GM03348 (cell line): ENCODE data around the gene FAM118A.
"Not testable (repeated sequence)": the region's sequence is repeated elsewhere in the genome, so short reads cannot be mapped to it uniquely, and the experiment has no call there.

Experiments
- DNase-seq: peaks from one replicate; pipeline ENCODE4 v3.0.0; 2012; ENCODE audit warnings: low spot score

FAM118A gene

GRCh38 chr22:45309422-45310227 lies at the start of gene FAM118A:
TSS of gene FAM118A (plus strand) at chr22:45309934. CDS start at chr22:45322380, 12,446 bp downstream.
- peak; percentile 99 for DNase-seq

DNA sequence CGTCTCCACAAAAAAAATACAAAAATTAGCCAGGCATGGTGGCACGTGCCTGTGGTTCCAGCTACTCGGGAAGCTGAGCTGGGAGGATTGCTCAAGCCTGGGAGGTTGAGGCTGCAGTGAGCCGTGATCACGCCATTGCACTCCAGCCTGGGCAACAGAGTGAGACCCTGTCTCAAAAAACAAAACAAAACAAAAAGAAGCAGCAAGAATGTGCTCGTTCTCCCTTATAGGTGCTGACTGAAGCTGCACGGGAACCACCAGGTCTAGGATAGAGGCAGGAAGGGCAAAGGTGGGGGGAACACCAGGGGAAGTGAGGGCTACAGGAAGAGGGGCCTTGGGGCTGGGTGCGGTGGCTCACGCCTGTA lies 49.4 kb upstream of the FAM118A start:
- DNase-seq: not testable (repeated sequence)

DNA sequence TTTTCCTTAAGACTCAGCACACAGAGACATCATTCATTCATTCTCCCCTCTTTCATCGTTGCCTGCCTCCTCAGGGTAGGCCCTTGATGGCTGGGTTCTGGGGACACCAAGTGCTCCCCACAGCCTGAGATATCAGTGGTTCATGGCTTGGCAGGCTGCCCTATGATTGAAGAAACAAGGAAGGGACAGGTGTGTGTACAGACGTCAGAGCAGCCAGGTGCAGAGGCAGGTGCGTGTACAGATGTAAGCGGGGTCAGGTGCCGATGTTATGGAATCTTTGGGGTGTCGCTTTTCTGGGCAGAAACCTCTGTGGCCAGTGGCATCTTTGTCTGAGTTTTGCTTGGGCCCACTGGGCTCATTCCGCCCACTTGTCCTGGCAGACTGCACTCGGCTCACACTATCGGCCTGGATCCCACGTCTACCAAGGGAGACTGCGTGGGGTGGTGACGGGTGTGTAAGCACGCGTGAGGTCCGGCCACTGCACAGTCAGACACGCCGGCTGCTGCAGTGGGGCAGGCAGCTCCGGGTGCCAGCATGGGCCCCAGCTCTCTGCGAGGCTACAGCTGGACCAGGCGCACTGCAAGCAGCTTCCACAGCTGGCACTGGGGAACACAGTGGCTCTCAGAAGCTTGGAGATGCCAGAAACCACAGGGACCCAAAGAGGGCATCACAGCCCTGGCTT lies 48.2 kb upstream of the FAM118A start:
- DNase-seq: no peak

- no peak for DNase-seq
Observed at GRCh38 chr22:45262195-45262930, 47.4 kb upstream of the FAM118A start.

GRCh38 chr22:45262931-45263462 lies 46.7 kb upstream of the FAM118A start:
- DNase-seq: no peak

DNA sequence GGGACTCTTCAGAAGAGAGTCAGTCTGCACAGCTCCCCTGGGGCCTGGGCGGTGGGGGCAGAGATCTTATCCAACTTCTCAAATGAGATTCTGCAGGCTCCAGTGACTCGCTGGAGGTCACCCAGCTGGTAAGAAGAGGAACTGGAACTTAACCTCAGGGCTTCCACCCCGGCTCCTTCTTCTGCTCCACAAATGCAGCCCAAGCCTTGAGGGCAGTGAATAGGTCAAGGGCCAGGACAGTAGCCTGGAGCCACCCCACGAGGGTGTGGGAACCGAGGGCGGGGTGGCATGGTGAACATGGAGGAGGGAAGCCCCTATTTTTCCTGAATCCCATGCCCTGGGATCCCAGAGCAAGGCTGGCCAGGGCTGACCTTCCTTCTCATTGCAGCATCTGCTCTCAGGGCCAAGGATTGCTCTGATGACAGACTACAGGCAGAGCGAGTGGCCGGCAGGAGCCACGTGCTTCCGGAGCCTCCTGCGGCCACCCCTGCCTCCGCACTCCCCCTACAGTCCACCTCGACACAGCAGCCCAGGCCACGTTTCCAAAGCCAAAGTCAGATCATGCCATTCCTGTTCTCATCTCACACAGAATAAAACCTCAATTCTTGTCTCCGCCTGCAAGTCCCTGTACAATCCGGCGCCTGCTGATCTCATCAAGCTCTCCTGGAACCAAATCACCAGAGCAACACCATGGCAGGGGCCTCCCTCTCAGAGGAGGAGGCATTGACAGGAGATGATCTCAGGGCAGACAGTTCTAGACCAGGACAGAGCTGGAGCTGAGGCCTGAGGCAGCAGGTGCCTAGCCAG lies 46.1 kb upstream of the FAM118A start:
- DNase-seq: peak; percentile 95

DNA sequence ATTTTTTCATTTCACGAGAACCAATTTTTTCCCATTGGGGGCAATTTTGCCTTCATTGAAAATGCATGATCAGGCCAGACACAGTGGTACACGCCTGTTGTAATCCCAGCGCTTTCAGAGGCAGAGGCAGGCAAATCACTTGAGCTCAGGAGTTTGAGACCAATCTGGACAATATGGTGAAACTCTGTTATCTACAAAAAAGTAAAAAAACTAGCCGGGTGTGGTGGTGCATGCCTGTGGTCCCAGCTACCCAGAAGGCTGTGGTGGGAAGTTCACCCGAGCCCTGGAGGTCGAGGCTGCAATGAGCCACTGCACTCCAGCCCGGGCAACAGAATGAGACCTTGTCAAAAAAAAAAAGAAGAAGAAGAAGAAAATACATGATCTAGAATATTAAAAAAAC lies 44.2 kb upstream of the FAM118A start:
- DNase-seq: no peak

DNA sequence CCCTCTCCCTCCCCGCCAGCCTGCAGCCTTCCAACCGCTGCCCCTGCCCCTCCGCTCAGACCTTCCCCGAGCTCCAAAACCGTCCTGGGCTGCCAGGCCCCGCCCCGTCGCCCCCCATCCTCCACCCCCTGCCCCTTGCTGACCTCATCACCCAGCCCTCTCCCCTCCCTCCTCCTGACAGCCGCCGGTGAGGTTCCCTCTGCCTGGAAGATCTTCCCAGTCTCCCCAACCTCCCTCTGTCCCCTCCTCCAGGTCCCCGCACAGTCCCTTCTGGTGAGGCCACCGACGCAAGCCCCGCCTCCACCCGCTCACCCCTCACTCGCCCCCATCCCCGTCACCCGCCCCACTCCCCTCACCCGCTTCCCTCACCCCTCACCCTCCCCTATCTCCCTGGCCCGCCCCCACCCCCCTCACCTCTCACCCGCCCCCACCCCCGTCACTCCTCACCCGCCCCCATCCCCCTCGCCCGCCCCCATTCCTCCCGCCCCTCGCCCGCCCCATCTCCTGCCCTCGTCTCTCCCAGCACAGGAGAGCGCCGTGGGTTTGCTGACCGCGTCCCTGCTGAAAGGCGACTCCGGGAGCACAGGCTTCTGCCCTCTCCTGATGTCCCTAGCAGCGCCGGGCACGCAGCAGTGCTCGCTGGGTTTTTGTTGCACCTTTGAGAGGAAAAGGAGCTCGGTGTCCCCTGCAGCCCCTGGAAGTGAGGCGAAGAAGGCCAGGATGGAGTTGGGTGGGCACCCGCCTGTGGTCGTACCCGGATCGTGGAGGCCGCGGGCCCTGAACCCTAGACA lies 41.4 kb upstream of the FAM118A start:
- peak; percentile 36 for DNase-seq

- DNase-seq: peak; percentile 95
Observed at GRCh38 chr22:45268958-45269844, 40.5 kb upstream of the FAM118A start.

DNA sequence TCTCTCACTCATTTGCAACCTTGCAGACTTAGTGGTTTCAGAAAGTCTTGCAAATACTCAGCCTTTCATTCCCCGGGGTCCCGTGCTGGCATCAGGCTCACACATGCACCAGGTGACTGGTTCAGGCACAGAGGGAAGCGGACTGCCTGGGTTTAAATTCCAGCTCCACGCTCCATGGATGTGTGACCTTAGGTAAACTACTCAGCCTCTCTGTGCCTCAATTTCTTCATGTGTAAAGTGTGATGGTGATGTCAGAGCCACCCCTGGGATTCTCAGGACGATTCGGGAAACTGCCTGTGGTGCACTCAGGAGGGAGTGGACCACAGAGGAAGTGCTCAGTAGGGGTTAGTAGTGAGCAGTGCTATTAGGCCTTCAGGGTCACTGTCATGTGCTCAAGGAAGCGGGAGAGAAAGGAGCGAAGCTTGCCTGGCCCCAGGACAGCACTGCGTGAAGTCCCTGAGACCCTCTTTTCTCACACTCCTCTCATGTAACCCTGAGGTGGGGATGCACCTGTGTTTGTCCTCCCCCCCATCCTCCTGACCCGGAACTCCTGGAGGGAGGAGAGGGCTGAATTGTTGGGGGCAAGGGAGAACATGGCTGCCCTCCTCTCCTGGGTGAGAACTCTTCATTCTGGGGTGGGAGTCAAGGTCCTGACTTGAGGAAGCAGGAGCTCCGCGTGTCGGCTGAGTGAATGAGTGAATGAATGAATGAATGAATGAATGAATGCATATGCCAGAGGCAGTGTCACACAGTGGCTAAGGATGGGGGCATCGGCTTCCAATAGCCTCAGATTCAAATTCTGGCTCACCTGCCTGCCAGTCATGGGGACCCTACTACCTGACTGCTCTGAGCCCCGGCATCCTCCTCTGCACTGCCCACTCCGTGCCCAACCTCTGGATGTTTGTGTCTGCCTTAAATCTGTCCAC lies 39.4 kb upstream of the FAM118A start:
- no peak for DNase-seq

- DNase-seq: no peak
Observed at GRCh38 chr22:45271667-45272201, 38.0 kb upstream of the FAM118A start.

DNA sequence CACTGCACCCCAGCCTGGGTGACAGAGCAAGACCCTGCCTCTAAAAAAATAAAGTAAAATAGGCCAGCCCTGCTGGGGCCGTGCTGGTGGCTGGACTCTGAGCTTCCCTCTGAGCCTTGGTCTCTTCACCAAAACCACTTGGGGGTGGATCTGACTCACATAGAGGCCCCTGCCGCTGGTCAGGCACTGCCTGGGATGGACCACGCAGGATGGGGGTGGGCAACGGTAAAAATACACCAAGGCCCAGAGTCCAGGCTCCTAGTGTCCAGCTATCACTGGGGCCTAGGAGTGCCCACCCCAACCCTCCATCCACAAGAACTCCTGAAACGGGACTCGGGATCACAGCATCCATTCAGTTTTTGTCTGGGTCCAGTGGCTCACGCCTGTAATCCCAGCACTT lies 37.2 kb upstream of the FAM118A start:
- no peak for DNase-seq

DNA sequence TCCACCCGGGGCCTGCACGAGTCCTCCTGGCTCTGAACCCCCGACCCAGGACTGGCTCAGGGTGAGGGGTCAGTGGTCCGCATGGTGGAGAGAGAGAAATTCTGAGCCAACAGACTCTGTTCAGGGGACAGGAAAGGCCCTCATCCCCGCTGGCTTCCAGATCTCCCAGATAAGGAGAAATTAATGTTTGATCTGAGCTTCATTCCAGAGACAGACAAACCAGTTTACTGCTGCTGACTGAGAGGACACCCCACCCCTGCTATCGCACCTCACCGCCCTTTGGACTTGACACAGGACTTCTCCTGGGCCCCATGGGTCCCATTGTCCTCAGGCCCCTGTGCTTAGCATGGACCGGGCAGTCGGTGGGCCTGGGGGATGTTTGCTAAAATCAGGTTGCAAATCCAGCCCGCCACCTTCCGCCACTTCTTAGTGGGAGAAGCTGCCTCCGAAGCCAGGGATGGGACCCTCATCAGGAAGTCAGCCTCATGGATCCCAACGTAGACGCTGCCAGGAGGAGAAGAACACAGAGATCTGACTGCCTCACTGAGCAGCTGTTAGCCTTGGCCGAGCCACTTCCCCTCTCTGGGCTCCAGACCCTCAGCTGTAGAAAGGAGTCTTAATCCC lies 36.2 kb upstream of the FAM118A start:
- DNase-seq: no peak

GRCh38 chr22:45276507-45277105 lies 33.1 kb upstream of the FAM118A start:
- DNase-seq: no peak

GRCh38 chr22:45277720-45278119 lies 32.0 kb upstream of the FAM118A start:
- DNase-seq: not testable (repeated sequence)

- DNase-seq: no peak
Observed at GRCh38 chr22:45278125-45278524, 31.6 kb upstream of the FAM118A start.

DNA sequence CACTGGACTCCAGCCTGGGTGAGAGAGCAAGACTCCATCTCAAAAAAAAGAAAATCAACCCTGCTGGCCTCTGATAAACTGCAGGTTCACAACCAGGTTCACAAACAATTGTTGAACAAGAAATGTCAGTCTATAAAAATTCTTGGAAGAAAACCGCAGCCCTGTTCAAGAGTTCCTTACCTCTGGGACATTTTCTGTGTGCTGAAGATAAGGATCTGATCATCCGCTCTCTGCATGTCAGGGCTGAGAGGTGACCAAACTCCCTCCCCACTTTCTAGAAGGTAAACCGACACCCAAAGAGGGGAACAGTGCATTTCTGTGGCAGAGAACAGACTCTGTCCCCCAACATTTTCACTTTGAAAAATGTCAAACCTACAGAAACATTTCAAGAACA lies 29.1 kb upstream of the FAM118A start:
- no peak for DNase-seq

DNA sequence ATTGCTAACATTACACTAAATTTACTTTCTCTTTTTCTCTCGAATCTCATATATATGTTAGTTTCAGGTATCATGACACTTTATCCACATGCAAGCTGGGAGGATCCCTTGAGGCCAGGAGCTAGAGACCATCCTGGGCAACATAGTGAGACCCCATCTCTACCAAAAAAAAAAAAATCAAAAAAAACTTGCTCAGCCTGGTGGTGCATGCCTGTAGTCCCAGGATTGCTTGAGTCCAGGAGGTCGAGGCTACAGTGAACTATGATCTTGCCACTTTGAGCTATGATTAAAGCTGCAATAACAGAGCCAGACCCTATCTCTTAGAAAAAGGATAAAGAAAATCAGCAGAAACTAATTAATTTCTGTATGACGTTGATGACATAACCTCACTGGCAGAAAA lies 28.7 kb upstream of the FAM118A start:
- no peak for DNase-seq
